Ecto neural progenitor cell (in vitro differentiated cells): ENCODE data around the gene CISD3.
"Not testable (repeated sequence)": the region's sequence is repeated elsewhere in the genome, so short reads cannot be mapped to it uniquely, and the experiment has no call there.

Experiments used
- DNase-seq: peaks from one replicate; pipeline ENCODE4 v3.0.0-alpha.2; 2018; ENCODE audit warnings: low spot score

The CISD3 gene

DNA sequence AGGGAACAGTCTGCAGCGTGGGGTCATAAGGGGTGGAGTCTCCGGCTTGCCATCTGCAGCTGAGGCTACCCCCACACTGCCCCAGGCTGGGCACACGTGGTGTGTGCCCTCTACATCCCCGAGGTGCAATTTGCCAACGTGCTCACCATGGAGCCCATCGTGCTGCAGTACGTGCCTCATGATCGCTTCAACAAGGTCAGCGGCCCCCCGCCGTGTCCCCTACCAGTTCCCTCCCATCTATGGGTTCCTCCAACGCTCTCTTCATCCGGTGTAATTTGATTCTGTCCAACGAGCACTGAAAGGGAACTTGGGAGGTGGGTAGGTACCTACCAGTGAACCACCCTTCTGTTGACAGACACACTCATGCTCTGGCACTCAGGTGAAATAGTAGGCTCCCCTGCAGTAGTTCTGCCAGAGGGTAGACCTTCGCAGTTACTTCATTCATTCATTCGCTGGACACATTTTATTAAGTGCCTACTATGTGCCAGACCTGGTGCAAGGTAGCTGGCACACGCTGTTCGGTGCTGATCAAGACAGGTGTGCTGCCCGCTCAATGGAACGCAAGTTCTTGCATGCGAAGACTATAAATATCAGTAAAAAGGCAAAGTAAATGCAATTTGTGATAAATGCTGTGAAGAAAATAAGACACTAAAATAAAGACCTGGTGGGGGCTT lies 22.3 kb upstream of the CISD3 start:
- DNase-seq, result no peak

DNA sequence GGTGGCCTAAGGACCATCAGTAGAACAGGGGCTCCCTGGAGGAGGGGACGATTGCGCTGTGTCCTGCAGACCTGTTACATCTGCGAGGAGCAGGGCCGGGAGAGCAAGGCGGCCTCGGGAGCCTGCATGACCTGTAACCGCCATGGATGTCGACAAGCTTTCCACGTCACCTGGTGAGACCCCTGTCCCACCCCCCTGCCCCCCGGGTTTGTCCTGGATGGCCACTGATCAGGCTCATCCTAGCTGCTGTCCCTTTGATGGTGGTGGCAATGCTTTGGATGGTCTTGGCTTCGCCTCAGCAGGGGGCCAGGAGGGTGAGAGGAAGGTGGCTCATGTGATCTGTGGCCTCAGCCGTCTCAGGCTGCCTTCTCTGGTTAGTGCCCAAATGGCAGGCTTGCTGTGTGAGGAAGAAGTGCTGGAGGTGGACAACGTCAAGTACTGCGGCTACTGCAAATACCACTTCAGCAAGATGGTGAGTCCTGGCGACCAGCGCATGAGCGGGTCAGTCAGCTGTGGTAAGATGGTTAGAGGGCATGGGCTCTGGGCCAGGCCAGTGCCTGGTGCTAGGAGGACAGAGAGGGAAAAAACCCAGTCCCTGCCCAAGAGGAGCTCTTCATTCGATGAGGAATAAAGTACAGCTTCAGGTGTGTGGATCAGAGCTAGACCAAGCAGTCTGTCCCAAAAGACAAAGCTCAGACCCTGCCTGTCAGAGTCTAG lies 20.9 kb upstream of the CISD3 start:
- DNase-seq, result no peak

DNA sequence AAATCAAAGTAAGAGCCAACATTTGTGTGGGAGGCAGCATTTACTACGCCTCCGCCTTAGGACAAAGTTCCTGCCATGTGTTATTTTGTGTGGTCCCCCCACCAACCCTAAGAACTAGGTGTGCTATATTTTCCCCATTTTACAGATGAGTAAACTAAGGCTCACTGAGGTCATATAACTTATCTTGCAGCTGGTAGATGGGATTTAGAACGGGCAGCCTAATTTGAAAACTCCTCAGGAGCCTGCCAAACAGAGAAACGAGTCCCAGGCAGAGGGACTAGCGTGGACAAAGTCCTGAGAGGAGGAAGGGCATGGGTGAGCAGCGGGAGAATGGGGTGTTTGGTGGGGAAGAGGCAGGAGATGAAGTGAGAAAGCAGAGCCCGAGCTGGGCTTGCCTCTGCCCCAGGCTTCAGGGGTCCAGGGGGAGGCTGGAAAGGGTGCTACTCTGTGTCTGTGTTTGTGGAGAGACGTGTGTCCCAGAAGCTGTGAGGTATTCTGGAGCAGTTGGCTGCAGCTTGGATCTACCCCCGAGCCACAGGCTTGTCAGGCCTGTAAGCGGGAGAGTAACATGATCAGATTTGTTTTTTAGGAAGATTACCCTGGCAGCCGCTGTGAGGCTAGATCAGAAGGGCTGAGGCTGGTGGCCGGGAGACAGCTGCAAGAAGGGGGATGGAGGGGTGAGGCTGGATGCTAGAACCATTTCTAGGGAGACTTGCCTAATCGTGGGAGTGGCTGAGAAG lies 20.1 kb upstream of the CISD3 start:
- DNase-seq, result no peak

DNA sequence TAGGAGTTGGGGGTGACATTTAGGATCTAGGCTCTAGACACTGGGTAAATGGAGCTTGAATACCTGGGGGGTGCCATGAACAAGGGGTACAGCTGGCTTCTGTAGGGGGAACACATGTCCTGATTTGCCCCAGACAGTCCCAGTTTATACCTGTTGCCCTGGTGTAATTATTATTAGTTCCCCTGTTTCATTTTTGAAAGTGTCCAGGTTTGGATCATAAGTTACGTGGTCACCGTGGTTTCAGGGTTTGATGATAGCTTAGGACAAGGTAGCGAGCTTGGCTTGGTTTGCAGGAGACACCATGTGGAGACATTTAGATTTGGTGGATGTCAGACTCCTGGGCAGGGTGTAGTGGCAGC lies 19.6 kb upstream of the CISD3 start:
- no peak for DNase-seq

DNA sequence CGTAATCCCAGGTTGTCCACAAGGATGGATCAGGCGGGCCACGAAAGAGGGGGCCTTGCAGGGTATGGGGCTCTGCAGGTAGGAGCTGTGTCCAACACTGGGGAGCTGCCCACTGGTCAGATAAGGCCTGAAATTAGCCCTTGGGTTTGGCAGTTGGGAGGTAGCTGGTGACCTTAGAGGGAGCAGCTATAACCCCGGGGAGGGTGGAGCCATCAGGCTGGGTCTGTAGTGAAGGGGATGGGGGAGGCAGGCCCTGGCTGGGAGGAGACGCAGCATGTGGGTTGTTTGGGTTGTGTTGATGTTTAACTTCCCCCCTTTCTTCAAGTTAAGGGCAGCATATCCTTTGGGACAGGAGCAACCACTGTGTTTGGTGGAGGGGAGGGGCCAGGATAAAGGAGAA lies 19.2 kb upstream of the CISD3 start:
- no peak for DNase-seq

DNA sequence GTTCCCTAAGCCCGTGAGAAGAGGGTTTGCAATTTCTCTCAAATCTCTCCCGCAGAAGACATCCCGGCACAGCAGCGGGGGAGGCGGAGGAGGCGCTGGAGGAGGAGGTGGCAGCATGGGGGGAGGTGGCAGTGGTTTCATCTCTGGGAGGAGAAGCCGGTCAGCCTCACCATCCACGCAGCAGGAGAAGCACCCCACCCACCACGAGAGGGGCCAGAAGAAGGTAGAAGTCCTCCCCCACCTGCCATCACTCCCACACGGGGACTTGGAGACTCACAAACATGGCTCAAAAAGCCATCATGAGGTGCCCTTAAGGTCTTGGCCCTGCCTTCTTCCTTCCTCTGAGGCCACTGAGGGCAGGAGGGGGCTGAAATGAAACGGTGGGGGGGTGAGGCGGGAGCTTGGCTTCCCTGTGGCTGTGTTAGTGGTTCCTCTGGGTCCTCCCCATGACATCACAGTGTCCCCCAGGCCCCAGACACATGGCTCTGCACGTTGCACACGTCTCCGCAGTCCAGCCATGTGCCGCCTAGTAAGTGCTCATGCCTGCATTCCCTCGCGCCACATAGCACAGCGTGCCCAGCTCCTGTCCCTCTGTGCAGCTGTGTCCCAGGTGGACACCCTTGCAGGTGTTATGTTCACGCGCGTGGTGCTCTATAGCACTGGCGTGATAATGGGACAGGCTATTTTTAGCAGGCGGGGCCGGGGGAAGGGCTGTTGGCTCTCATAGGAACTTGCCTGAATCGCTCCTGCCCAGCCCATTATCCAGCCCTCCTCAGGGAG lies 18.2 kb upstream of the CISD3 start:
- DNase-seq, result no peak

DNA sequence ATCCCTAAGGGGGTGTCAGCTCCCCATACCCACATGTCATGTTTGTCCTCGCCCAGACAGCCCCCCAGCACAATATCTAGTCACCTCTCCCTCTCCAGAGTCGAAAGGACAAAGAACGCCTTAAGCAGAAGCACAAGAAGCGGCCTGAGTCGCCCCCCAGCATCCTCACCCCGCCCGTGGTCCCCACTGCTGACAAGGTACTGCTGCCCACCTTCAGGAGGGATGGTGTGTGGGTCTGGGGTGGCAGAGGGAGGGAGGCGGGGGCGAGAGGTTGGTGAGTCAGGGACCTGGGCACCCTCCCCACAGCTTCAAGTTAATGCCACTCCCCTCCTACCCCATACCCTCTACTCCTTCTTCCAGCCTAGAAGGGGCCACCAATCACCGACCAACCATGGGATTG lies 17.5 kb upstream of the CISD3 start:
- DNase-seq, result no peak

DNA sequence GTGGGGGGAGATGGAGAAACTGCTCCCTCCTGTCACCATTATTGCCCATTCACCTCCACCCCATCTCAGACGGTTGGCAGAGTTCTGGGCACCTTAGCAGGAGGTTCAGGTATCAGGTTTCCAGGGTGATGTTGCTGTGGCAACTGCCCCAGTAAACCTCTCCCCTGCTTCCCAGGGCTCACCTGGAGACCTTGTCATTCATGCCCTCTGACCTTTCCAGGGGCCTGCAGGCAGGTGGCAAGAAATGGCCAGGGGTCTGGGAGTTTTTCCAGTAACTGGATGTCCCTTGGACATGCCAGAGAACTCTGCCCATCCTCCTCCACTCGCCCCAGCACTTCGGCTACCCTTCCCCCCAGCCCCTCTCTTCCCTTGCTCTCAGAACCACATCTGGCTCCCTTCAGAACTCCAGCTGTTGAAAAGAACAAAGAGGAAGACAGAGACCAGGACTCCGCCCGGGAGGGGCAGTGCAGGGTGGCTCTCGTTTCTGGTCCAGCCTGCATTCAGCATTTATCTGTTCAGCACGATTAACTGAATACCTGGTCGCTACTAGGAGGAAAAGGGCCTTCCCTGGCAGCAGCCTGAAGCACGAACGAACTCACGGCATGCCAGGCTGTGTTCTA lies 16.6 kb upstream of the CISD3 start:
- DNase-seq, result no peak

GRCh38 chr17:38715216-38715943 lies 14.8 kb upstream of the CISD3 start:
- DNase-seq, result no peak

GRCh38 chr17:38716368-38717005 lies 13.7 kb upstream of the CISD3 start:
- DNase-seq, result no peak

DNA sequence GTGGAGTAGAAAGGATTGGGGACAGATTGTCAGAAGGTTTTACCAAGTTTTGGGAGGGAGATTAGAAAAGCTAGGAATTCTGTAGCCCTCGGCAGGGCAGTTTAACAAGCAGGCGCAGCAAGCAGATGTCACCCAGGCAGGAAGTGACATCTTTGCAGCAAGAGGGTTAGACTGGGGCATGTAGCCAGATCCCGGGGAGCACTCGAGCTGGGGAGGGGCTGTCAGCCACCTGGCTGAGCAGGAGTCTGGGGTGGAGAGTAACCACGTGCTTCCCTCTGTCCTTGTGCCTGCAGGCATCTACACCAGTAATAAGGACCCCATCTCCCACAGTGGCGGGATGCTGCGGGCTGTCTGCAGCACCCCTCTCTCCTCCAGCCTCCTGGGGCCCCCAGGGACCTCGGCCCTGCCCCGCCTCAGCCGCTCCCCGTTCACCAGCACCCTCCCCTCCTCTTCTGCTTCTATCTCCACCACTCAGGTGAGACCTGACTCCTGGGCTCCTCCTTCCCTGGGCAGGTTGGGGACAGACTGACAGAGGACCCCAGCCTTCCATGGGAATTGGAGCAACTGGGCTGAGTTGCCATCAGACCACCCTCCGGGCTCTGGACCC lies 12.9 kb upstream of the CISD3 start:
- DNase-seq, result no peak

GRCh38 chr17:38719289-38719942 lies 10.7 kb upstream of the CISD3 start:
- DNase-seq, result peak; percentile 68

DNA sequence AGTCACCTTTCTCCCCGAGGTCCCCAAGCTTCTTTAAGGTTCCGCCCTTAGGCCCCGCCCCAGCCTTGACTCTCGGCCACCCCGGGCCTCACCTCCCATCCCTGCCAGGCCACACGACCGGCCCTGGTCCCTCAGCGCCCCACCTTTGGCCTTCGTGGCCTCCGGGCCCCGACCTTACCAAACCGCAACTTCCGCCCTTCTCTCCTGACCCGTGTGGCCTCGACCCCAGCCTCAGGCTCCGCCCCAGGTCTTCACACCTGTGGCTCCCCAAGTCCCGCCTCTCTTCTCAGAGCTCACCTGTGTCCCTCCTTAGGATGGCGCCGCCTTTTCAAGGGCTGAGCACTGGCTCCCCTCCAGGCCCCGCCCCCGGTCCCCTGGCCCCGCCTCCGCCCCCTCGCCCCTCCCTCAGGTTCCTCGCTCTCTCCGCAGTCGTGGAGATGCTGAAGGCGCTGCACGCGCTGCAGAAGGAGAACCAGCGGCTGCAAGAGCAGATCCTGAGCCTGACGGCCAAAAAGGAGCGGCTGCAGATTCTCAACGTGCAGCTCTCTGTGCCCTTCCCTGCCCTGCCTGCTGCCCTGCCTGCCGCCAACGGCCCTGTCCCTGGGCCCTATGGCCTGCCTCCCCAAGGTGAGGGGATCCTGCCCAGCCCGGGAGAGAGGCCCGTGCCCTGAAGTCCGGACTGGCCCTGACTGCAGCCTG lies 10.0 kb upstream of the CISD3 start:
- DNase-seq, result peak; percentile 86

GRCh38 chr17:38720941-38721340 lies 9.2 kb upstream of the CISD3 start:
- DNase-seq, result no peak

DNA sequence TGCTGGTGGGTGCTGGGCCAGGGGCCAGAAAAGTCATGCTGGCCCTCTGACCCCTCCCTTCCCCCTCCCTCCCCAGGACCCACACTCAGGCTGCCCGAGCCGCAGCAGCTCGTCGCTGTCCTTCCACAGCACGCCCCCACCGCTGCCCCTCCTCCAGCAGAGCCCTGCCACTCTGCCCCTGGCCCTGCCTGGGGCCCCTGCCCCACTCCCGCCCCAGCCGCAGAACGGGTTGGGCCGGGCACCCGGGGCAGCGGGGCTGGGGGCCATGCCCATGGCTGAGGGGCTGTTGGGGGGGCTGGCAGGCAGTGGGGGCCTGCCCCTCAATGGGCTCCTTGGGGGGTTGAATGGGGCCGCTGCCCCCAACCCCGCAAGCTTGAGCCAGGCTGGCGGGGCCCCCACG lies 8.3 kb upstream of the CISD3 start:
- no peak for DNase-seq

GRCh38 chr17:38724337-38724988 lies 5.7 kb upstream of the CISD3 start:
- DNase-seq, result no peak

- DNase-seq, result no peak
Measured at GRCh38 chr17:38725066-38725465, 5.1 kb upstream of the CISD3 start.

DNA sequence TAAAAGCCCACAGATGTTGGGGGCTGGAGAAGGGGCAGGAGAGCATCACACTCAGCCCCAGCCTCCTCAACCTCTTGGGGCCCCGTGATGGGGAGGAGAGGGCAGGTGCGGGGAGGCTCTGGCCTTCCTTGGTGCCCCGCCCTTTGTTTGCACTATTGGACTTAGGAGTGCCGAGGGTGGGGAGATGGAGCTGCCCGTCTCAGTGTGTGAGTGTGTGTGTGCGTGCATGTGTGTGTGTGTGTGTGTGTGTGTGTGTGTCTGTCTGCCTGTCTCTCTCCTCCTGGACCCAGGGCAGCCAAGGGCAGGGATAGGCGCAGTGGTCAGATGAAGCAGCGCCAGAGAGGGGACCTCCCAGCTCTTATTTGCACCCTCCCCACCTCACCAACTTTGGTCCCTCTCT lies 4.0 kb upstream of the CISD3 start:
- DNase-seq, result not testable (repeated sequence)

- DNase-seq, result no peak
Measured at GRCh38 chr17:38727736-38728135, 2.4 kb upstream of the CISD3 start.
